GM12873 (cell line): Measurements from ENCODE around the gene CREB3L1.

Experiments
- TF ChIP-seq, protein P1 (sequence below): IDR thresholded peaks from 2 replicates; pipeline ENCODE4 v1.5.1; 2012; ENCODE audit warnings: low read depth, mild to moderate bottlenecking, moderate library complexity, low read length, control low read depth; ENCODE audit not compliant: insufficient read depth; ENCODE audit errors: missing control alignments

CREB3L1 gene

DNA sequence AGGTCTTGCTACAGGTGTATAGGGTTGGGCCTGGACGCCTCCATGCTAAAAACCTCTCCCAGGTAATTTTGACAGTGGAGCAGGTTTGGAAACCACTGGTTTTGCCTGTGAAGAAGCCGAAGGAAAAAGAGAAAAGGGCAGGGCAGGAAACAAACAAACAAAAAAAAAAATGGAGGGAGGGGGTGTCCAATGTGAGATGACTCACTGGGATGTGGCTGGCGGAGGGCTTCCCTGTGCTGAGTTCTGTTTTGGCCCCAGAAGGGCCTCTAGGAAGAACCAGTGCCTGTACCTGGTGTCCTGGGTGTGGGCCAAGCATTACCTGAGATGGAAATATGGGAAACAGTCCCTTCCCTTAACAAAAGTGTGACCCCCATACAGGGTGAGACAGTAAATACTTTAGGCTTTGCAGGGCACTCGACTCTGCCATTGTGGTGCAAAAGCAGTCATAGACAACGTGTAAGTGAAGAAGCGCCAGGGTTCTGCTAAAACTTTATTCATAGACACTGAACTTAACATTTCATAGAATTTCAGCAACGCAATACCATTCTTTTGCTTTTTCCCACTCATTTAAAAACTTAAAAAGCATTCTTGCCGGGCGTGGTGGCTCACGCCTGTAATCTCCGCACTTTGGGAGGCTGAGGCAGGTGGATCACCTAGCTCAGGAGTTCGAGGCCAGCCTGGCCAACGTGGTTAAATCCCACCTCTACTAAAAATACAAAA lies 60.3 kb downstream of the CREB3L1 start:
- TF ChIP-seq, protein P1, sequence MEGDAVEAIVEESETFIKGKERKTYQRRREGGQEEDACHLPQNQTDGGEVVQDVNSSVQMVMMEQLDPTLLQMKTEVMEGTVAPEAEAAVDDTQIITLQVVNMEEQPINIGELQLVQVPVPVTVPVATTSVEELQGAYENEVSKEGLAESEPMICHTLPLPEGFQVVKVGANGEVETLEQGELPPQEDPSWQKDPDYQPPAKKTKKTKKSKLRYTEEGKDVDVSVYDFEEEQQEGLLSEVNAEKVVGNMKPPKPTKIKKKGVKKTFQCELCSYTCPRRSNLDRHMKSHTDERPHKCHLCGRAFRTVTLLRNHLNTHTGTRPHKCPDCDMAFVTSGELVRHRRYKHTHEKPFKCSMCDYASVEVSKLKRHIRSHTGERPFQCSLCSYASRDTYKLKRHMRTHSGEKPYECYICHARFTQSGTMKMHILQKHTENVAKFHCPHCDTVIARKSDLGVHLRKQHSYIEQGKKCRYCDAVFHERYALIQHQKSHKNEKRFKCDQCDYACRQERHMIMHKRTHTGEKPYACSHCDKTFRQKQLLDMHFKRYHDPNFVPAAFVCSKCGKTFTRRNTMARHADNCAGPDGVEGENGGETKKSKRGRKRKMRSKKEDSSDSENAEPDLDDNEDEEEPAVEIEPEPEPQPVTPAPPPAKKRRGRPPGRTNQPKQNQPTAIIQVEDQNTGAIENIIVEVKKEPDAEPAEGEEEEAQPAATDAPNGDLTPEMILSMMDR: no peak

DNA sequence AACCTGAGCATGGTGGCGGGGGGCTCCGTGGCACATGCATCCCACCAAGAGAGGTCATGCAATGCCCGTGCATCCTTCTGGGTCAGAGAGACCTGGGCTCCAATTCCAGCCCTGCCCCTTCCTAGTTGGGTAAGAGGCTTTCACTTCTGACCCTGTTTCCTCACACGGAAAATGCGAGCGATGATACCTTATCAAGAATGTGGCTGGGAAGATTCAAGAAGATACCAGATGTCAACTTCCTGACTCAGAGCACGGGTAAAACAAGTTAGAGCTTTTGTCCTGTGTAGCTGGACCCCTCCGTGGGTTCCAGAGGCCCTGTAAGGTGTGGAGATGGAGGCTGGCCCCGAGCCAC lies 61.1 kb downstream of the CREB3L1 start:
- TF ChIP-seq, protein P1: no peak

DNA sequence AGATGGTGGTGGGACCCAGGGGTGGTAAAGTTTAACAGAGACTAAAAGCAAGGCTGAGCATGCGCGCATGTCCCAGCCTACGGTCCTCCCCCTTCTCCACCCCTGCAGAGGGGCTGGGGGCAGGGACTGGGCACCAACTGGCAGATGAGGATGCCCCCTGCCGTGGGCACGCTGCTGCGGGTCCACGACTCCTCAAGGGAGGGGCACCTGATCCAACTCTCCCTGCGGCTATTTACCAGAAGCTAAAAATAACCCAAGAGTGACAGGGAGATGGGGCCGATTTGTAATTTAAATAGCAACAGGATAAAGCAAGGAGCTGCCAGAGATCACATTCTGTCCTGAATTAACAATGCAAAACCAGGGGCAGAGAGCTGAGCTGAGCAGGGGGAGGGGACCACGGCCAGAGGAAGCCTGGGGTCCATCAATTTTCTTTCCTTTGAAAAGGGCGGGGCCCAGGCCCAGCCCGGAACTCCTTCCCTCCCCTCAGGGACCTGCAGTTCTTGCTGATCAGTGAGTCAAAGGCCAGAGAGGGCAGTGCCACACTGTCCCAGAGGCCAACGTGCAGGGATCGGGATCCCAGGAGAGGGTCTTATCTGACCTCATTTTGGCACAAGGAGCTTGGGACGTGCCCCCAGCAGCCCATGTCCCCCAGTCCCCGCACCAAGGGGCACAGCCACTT lies 61.7 kb downstream of the CREB3L1 start:
- TF ChIP-seq, protein P1: no peak

DNA sequence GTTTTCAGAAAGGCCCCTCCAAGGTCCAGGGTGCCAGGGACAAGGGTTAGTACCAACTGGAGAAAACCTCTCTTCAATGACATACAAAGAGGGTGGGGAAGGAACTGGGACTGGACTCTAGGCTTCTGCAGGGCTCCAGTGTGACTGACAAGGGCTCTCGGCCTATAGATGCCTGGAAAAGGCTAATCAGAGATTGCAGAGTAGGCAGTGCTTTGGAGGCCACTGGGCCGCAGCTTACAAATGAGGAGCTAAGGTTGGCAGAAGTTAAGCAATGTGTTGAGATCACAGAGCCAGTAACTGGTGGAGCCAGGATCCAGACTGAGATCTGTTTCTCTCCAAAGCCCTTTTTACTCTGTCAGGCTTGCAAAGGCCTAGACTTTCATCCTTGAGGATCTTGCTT lies 62.4 kb downstream of the CREB3L1 start:
- TF ChIP-seq, protein P1: no peak

DNA sequence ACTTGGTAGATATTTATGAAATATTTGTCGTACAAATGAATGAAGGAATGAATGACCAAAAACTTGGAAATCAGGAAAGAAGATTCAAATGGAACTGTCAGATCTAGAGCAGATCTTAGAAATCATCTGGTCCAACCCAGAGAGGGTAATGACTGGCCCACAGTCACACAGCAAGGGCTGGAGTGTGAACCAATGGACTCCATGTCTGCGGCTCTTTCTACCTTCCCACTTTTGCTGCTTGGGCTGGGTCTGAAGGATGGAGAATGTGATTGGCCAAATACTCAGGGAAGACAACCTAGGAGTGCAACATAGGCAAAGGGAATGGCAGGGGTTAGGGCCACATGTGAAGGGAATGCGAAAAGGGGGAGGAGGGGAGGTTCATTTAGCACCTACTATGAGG lies 64.0 kb downstream of the CREB3L1 start:
- TF ChIP-seq, protein P1: no peak

DNA sequence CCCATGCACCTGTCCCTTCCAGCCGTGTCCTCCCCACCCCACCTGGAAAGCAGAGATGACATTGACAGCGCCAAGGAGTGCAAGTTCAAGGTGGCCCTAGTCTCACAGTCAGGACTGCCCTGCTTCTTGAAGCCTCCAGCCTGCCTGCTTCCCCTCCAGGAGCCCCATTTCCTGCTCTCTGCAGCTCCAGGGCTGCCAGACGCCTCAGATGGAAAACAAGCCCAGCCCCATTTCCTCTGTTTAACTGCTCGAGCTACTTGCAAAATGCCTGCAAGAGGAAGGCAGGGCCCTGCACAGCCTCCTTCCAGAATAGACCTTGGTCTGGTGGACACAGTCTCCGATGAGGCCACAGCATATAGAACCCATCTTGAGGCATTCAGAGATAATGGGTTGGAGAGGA lies 64.8 kb downstream of the CREB3L1 start:
- TF ChIP-seq, protein P1: no peak

DNA sequence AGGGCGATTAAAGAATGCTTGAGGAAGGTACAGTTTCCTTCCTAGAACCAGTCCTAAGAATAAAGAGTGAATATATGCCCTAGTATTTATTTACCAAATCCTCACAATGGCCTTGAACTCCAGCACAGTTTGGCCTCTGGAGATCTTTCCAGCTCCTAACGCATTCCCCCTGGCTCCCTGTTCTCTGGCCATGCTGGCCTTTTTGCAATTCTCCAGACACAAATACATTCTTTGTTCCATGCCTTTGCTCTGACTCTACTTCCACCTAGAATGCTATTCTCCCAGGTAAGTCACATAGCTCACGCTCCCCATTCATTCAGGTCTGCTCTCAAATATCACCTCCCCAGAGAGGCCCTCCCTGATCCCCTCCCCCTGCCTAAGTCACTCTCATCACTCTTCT lies 66.1 kb downstream of the CREB3L1 start:
- TF ChIP-seq, protein P1: no peak
